IMR-90 (cell line): ENCODE data around the gene LLGL2. TPM values are rescaled to one million over a fixed set of nuclear protein-coding genes. Genes with fewer than 3 reads are reported as not detected.
"Not testable (repeated sequence)": the region's sequence is repeated elsewhere in the genome, so short reads cannot be mapped to it uniquely, and the experiment has no call there.

ENCODE experiments used
- ATAC-seq: fragments of 200-7000 bp; cut with Tn5 transposase; 2 replicates; pipeline ENCODE4 v1.9.1; 2020; ENCODE audit warnings: low read depth, mild to moderate bottlenecking, moderate library complexity
- BruUV-seq: library from RNA; stranded (reverse); fragments of 400-500 nt; replicated peaks from 2 replicates; lab custom pipeline; 2021; lab: Mats Ljungman, UMichigan
- CTCF ChIA-PET: fragments of 300-600 bp; formaldehyde crosslinking; extraction: SDS; loops from one replicate; lab custom pipeline; 2021; ENCODE audit warnings: antibody characterized with exemption; lab: Yijun Ruan, JAX
- POLR2A ChIA-PET: fragments of 300-600 bp; sonication (Branson Sonifier 250); formaldehyde crosslinking; loops from one replicate; lab custom pipeline; 2022; ENCODE audit warnings: antibody characterized with exemption; ENCODE audit not compliant: unreplicated experiment; lab: Charles Lee
- DNase-seq: peaks from one replicate; pipeline ENCODE4 v3.0.0; 2013
- H2AFZ ChIP-seq: replicated peaks from 2 replicates; pipeline ENCODE3; 2013; ENCODE audit warnings: low read length, mild to moderate bottlenecking; ENCODE audit not compliant: poor library complexity
- H2AK5ac ChIP-seq: 2 replicates; pipeline ENCODE4 v1.6.1; 2013; ENCODE audit warnings: low read depth, low read length, inconsistent platforms
- H2AK9ac ChIP-seq: replicated peaks from 2 replicates; pipeline ENCODE3; 2013; ENCODE audit warnings: mild to moderate bottlenecking, low read depth, low read length, moderate library complexity; ENCODE audit not compliant: poor library complexity
- H2BK120ac ChIP-seq: 2 replicates; pipeline ENCODE4 v1.6.1; 2013; ENCODE audit warnings: low read depth, low read length, inconsistent platforms
- H2BK15ac ChIP-seq: 3 replicates; pipeline ENCODE4 v1.6.1; 2013; ENCODE audit warnings: low read depth, low read length, inconsistent platforms
- H2BK20ac ChIP-seq: 2 replicates; pipeline ENCODE4 v1.6.1; 2013; ENCODE audit warnings: low read depth, mild to moderate bottlenecking, inconsistent platforms, low read length, moderate library complexity
- H2BK5ac ChIP-seq: 2 replicates; pipeline ENCODE4 v1.6.1; 2013; ENCODE audit warnings: mild to moderate bottlenecking, low read depth, low read length, inconsistent platforms; ENCODE audit not compliant: poor library complexity, severe bottlenecking
- H3K14ac ChIP-seq: replicated peaks from 2 replicates; pipeline ENCODE4 v1.6.1; 2013; ENCODE audit warnings: low read depth, low read length, inconsistent platforms
- H3K18ac ChIP-seq: 2 replicates; pipeline ENCODE4 v1.6.1; 2013; ENCODE audit warnings: low read depth, low read length, control low read depth
- H3K23ac ChIP-seq: 2 replicates; pipeline ENCODE4 v1.6.1; 2013; ENCODE audit warnings: low read depth, low read length, inconsistent platforms
- H3K27ac ChIP-seq: 2 replicates; pipeline ENCODE4 v1.5.1; 2013; ENCODE audit warnings: mild to moderate bottlenecking, control low read depth, low read length; ENCODE audit not compliant: insufficient read depth
- H3K27me3 ChIP-seq: 2 replicates; pipeline ENCODE4 v1.6.1; 2013; ENCODE audit warnings: low read length; ENCODE audit not compliant: control insufficient read depth, insufficient read depth
- H3K36me3 ChIP-seq: 2 replicates; pipeline ENCODE4 v1.6.1; 2013; ENCODE audit warnings: low read length, mixed read lengths; ENCODE audit not compliant: control insufficient read depth, insufficient read depth
- H3K4ac ChIP-seq: 2 replicates; pipeline ENCODE4 v1.6.1; 2013; ENCODE audit warnings: low read depth, low read length, inconsistent platforms
- H3K4me1 ChIP-seq: 2 replicates; pipeline ENCODE4 v1.6.1; 2013; ENCODE audit warnings: low read length, mixed read lengths; ENCODE audit not compliant: control insufficient read depth, insufficient read depth
- H3K4me2 ChIP-seq: 2 replicates; pipeline ENCODE4 v1.6.1; 2013; ENCODE audit warnings: low read depth, mild to moderate bottlenecking, control low read depth, low read length, moderate library complexity
- H3K4me3 ChIP-seq: 2 replicates; pipeline ENCODE4 v1.5.1; 2013; ENCODE audit warnings: low read depth, mild to moderate bottlenecking, control low read depth, low read length, moderate library complexity; ENCODE audit not compliant: insufficient read depth
- H3K56ac ChIP-seq: 2 replicates; pipeline ENCODE4 v1.6.1; 2013; ENCODE audit warnings: low read length, inconsistent platforms; ENCODE audit not compliant: insufficient read depth; ENCODE audit errors: extremely low read depth
- H3K79me1 ChIP-seq, 2 experiments: 2 replicates each; pipeline ENCODE4 v1.6.1; 2013; ENCODE audit warnings: low read length in 2 of 2, inconsistent platforms in 1 of 2, low read depth in 1 of 2
- H3K9ac ChIP-seq: 2 replicates; pipeline ENCODE4 v1.6.1; 2013; ENCODE audit warnings: low read depth, low read length, control low read depth
- H3K9me1 ChIP-seq: 2 replicates; pipeline ENCODE4 v1.6.1; 2013; ENCODE audit warnings: low read length, inconsistent platforms; ENCODE audit not compliant: insufficient read depth
- H3K9me3 ChIP-seq: 2 replicates; pipeline ENCODE4 v1.6.1; 2013; ENCODE audit warnings: low read length; ENCODE audit not compliant: control insufficient read depth, insufficient read depth
- H4K20me1 ChIP-seq: 2 replicates; pipeline ENCODE4 v1.6.1; 2013; ENCODE audit warnings: low read length, inconsistent platforms; ENCODE audit not compliant: insufficient read depth
- H4K5ac ChIP-seq: 2 replicates; pipeline ENCODE4 v1.6.1; 2013; ENCODE audit warnings: mild to moderate bottlenecking, low read depth, low read length, control low read depth
- H4K8ac ChIP-seq, 2 experiments: 2 replicates each; pipeline ENCODE4 v1.6.1; 2013; ENCODE audit warnings: low read depth in 2 of 2, low read length in 2 of 2, control low read depth in 1 of 2, inconsistent platforms in 1 of 2
- H4K91ac ChIP-seq: 2 replicates; pipeline ENCODE4 v1.6.1; 2013; ENCODE audit warnings: low read depth, low read length, inconsistent platforms; ENCODE audit not compliant: insufficient read depth
- WGBS, 2 experiments: methylation state at CpG; one replicate each; pipeline versions ENCODE4 v1.1.5 to v1.1.7; 2013; ENCODE audit warnings: missing lambda C conversion rate in 2 of 2; ENCODE audit not compliant: insufficient read length in 1 of 2; ENCODE audit errors: extremely low coverage in 2 of 2; 5-methylcytosine and 5-hydroxymethylcytosine counted together
- dilution Hi-C: fragments of 300-500 bp; cut with HindIII; formaldehyde crosslinking; loops from one replicate; pipeline ENCODE4 v1.14.3; 2018; ENCODE audit warnings: low sequenced_read_pairs; ENCODE audit not compliant: unreplicated experiment
- in situ Hi-C: fragments of 300-500 bp; cut with MboI; formaldehyde crosslinking; loops from 3 replicates; pipeline ENCODE4 v1.14.3; 2019; ENCODE audit warnings: low sequenced_read_pairs, inconsistent platforms, mixed read lengths
- intact Hi-C: fragments of 100-400 bp; cut with micrococcal nuclease; formaldehyde crosslinking; loops from 2 replicates; pipeline ENCODE4 v1.10.0; 2022
- polyA plus RNA-seq, 3 experiments: library from polyadenylated mRNA; depleted of rRNA; stranded (reverse); fragments of >200 nt; gene quantifications; 2 replicates each; pipeline ENCODE4 v1.2.3, GENCODE V29; 2012; ENCODE audit warnings: low replicate concordance in 1 of 3
- total RNA-seq: library from RNA; depleted of rRNA; stranded (reverse); fragments of >200 nt; gene quantifications from 2 replicates; pipeline ENCODE4 v1.2.3, GENCODE V29; 2012

Gene LLGL2
- total and polyA plus RNA-seq, 2 of the 4 experiments (the other 2 are of a cell fraction) = 0.54 to 0.72 TPM

DNA sequence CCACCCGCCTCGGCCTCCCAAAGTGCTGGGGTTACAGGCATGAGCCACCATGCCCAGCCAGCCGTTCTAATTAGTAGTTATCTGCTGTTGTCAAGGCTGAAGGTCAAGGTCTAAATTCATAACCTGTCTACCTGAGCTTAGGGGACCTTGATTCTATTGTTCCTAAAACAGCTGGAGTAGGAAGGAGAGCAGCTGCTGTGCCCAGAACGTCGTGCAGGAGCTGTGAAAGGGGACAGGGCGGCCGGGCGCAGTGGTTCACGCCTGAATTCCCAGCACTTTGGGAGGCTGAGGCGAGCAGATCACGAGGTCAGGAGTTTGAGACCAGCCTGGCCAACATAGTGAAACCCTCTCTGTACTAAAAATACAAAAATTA, 48.0 kb upstream of the LLGL2 start:
- H2AK9ac ChIP-seq, dilution Hi-C loops, H3K14ac ChIP-seq, H4K5ac ChIP-seq, H3K9me3 ChIP-seq, H2AFZ ChIP-seq, H3K27ac ChIP-seq, POLR2A ChIA-PET, CTCF ChIA-PET, ATAC-seq, H3K56ac ChIP-seq, H3K4me1 ChIP-seq, H2BK20ac ChIP-seq, in situ Hi-C loops, H3K9me1 ChIP-seq, BruUV-seq, H3K27me3 ChIP-seq, H3K23ac ChIP-seq, H3K4me3 ChIP-seq, H2BK5ac ChIP-seq, intact Hi-C loops, H2AK5ac ChIP-seq, H4K91ac ChIP-seq, H3K4me2 ChIP-seq, DNase-seq, H2BK120ac ChIP-seq, H3K4ac ChIP-seq, H4K8ac ChIP-seq, H3K18ac ChIP-seq, H3K9ac ChIP-seq, H2BK15ac ChIP-seq: not testable (repeated sequence)
- H4K20me1 ChIP-seq = peaks cover 33% of the 10 kb centered on the region
- H3K79me1 ChIP-seq = peaks cover 22 to 54% of the 10 kb centered on the region in 2 experiments
- 94% methylated on average over 6 of the region's 11 CpGs; no CpG with 5 or more reads in 1 of the 2 experiments for WGBS, 2 experiments
- H3K36me3 ChIP-seq = peaks cover 12% of the 10 kb centered on the region; the same call in 1 of the 2 replicates
